GM21825 (cell line): Measurements from ENCODE around the gene CAD.
"Not testable (repeated sequence)": the region's sequence is repeated elsewhere in the genome, so short reads cannot be mapped to it uniquely, and the experiment has no call there.

Experiments
- ATAC-seq: cut with Tn5 transposase; IDR thresholded peaks from one replicate; pipeline ENCODE4 v1.9.1; 2021; ENCODE audit warnings: mild to moderate bottlenecking, moderate library complexity; ENCODE audit not compliant: unreplicated experiment

The CAD gene

GRCh38 chr2:27217173-27218121 is at the start of gene CAD:
CAD (plus strand) TSS chr2:27217369; CDS start chr2:27217552, 183 bp downstream.
- ATAC-seq, result peak; percentile 80

DNA sequence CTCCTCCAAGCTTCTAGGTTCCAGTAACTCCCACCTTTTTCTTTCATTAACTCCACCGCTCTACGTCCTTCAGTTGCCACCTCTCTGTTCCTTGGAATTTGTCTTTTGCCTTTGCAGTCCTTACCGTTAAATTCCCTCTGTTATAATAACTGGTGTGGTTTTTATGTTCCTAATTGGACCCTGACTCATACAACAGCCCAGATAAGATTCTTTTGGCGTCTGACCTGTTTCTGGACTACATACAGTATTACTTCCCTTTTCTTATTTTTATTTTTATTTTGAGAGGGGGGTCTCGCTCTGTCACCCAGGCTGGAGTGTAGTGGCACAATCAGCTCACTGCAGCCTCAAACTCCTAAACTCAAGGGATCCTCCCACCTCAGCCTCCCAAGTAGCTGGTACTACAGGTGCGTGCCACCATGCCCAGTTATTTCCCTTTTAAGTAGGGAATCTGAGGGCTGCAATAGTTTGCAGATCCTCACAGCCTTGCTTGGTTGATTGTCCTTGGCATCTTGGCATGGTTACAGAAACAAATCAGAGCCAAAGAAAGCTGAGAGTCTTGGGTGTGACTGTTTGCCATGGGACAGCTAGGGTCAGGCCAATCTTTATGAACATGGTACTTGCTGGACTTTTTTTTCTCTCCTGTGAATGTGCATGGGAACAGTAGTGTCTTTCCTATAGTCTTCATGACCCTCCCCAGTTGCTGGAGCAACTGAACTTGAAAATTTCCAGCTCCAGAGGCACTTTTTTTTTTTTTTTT is 46.4 kb upstream of the CAD start:
- no peak for ATAC-seq

GRCh38 chr2:27171351-27171848 is 45.8 kb upstream of the CAD start:
- no peak for ATAC-seq

DNA sequence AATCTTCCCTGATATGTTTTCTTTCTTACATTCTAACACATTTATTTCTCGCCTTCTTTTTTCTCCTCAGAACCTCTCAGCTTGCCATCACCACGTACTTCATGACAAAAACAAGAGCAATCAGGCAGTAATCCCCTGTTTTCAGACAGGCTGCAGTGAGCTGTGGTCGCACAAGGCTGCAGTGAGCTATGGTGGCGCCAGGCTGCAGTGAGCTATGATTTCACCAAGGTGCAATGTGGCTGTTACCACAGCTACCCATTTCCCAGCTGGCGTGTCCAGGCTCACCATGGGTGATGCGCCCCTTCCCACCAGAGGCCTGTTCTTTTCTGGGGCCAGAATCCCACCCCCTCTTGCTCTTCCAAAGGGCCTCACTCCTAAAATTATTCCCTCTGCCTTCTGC is 42.5 kb upstream of the CAD start:
- no peak for ATAC-seq

DNA sequence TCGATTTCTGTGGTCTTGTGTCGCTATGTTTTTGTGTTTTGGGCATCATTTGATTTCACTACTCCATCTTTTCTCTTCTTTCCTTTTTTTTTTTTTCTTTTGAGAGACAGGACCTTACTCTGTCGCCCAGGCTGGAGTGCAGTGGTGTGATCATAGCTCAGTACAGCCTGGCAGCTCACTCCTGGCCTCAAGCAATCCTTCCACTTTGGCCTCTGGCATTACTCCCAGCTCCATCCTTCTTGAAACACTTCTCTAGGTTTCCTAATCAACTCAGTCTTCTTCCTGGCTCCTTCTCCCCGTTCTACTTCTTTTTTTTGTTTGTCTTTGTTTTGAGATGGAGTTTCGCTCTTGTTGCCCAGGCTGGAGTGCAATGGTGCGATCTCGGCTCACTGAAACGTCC is 41.8 kb upstream of the CAD start:
- ATAC-seq, result no peak

- ATAC-seq, result not testable (repeated sequence)
Measured at GRCh38 chr2:27175781-27176180, 41.4 kb upstream of the CAD start.

GRCh38 chr2:27177441-27178351 is 39.5 kb upstream of the CAD start:
- ATAC-seq, result no peak

- ATAC-seq, result no peak
Measured at GRCh38 chr2:27178469-27178868, 38.7 kb upstream of the CAD start.

DNA sequence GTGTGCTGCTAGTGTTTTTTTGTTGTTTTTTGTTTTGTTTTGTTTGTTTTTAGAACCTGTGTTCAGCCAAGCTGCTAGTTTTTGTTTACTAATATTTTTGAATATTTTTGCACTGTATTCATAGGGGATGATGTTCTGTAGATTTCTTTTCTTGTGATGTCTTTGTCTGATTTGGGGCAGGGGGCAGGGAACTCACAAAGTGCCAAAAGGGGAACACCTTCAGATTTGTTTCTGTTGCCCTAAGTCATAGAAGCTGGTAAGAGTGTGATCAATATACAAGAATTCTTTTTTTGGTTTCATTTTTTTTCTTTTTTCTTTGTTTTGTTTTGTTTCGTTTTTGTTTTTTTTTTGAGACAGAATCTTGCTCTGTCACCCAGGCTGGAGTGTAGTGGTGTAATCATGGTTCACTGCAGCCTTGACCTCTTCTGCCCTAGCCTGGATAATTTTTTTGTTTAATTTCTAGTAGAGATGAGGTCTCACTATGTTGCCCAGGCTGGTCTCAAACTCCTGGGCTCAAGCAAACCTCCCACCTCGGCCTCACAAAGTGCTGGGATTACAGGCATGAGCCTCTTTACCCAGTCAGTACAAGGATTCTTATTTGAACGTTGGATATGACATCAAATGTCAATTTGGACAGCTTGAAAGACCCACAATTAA is 37.7 kb upstream of the CAD start:
- no peak for ATAC-seq

DNA sequence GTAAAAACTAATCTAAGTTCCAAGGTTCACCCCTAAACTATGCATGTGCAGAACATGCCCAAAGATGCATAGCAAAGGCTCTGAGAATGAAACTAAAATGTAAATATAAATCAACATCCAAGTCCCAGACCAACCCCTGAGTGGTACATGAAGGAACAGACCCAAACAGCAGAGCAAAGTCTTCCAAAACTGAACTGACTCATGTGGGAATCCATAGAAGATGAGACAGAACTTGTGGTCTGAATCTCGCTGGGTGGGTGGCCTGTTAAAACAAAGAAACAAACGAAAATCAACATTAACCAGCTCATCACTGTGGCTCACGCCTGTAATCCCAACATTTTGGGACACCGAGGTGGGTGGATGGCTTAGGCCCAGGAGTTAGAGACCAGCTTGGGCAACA is 34.8 kb upstream of the CAD start:
- ATAC-seq, result no peak

- ATAC-seq, result no peak
Measured at GRCh38 chr2:27184115-27184514, 33.1 kb upstream of the CAD start.

DNA sequence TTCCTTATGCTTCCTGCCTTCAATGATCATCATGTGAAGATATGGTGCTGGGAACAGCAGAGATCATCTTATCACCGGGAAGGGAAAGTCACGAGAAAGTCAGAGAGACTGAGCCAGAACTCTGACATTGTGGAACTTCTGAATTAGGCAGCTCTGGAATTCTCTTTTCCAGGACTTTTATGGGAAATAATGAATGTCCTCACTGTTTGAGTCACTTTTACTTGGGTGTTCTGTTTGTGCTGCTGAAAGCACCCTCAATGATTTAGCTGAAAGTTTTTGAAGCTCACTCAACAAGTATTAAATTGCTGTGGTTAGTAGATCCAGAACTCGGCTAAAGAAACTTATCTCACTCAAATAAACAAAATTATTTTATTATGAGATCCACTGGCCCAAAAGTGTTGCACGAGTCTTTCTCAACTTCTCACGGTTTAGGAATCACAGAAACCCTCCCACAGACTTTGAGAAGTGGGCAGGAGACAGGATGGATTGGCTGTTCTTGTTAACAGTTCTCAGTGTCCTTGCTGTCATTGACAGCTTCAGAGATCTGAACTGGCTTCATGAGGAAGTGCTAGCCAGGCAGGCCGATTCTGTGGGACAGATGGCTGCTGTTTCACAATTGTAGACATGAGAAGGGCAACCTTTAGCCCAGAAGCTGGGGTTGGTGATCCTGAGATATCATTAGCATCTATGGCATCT is 31.7 kb upstream of the CAD start:
- no peak for ATAC-seq

DNA sequence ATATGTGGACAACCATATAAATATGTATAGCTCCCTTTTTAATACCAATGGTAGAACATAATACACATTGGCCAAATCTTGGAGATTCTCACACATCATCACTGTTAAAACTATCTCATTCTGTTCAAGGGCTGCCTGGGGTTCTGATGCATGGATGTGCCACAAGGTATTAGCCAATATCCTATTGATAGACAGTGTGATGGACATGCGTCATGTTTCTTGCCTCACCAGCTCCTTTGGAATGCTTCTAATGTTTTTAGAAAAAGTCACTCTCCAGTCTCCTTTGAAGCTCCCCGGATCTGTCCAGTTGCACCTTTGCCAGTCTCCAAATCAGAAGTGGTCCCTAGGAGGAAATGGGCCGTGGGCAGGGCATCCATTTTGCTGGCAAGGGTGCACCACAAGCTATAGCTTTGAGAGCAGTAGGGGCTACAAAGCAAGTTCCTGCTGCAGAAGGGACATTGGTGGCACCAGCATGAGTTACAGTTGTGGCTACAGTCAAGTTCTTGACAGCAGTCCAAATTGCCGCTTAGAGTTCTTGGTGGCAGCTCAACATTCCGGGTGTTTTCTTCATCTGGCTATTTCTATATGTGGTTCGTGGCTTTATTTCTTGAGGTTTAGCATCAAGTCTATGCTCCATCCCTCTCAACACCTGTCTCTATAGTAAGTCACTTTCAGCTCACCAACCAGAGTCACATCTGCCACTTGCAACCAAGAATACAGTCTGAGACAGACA is 30.4 kb upstream of the CAD start:
- no peak for ATAC-seq

- ATAC-seq, result no peak
Measured at GRCh38 chr2:27189989-27190388, 27.2 kb upstream of the CAD start.

GRCh38 chr2:27191070-27191829 is 25.9 kb upstream of the CAD start:
- ATAC-seq, result peak; percentile 55

- ATAC-seq, result no peak
Measured at GRCh38 chr2:27194538-27195354, 22.4 kb upstream of the CAD start.

- not testable (repeated sequence) for ATAC-seq
Measured at GRCh38 chr2:27195799-27196198, 21.4 kb upstream of the CAD start.
